PFSK-1 (cell line): ENCODE data around the gene NDOR1.

Experiments used
- POLR2AphosphoS5 ChIP-seq: IDR thresholded peaks from 2 replicates; pipeline ENCODE4 v1.6.1; 2012; ENCODE audit warnings: low read depth, mild to moderate bottlenecking, control low read depth, low read length, moderate library complexity
- TF ChIP-seq, protein P1 (sequence below), 2 experiments: IDR thresholded peaks; 2 replicates each; pipeline versions ENCODE4 v1.6.1 to v1.8.0; 2011 to 2012; ENCODE audit warnings: low read depth in 2 of 2, low read length in 2 of 2, control low read depth in 1 of 2, inconsistent platforms in 1 of 2, mild to moderate bottlenecking in 1 of 2, moderate library complexity in 1 of 2; ENCODE audit not compliant: insufficient read depth in 1 of 2

DNA sequence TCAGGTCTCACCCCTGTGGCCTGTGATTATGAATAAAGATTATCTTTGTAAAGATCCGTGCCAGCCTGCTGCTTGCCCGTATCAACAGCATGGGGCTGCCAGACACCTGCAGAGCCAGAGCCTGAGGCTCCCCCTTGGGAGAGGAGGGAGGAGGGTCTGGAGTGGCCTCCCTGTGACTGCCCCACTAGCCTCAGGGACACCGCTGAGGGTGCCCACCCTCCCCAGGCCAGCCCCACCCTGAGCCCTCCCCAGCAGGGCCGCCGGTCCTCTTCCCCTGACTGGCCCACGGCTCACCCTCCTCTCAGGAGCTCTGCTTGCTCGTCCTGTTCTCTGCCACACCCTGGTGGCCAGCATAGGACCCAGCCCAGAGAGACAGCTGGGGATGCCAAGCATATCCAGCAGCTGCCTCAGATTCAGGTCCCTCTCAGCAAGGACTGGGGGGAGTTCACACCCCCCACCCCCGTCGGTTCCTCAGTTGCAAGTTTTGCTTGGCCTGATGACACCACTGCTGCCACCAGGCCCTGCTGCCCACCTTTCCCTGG is 15.1 kb upstream of the NDOR1 start:
- TF ChIP-seq POLR2AphosphoS5 = no peak
- TF ChIP-seq, protein P1, sequence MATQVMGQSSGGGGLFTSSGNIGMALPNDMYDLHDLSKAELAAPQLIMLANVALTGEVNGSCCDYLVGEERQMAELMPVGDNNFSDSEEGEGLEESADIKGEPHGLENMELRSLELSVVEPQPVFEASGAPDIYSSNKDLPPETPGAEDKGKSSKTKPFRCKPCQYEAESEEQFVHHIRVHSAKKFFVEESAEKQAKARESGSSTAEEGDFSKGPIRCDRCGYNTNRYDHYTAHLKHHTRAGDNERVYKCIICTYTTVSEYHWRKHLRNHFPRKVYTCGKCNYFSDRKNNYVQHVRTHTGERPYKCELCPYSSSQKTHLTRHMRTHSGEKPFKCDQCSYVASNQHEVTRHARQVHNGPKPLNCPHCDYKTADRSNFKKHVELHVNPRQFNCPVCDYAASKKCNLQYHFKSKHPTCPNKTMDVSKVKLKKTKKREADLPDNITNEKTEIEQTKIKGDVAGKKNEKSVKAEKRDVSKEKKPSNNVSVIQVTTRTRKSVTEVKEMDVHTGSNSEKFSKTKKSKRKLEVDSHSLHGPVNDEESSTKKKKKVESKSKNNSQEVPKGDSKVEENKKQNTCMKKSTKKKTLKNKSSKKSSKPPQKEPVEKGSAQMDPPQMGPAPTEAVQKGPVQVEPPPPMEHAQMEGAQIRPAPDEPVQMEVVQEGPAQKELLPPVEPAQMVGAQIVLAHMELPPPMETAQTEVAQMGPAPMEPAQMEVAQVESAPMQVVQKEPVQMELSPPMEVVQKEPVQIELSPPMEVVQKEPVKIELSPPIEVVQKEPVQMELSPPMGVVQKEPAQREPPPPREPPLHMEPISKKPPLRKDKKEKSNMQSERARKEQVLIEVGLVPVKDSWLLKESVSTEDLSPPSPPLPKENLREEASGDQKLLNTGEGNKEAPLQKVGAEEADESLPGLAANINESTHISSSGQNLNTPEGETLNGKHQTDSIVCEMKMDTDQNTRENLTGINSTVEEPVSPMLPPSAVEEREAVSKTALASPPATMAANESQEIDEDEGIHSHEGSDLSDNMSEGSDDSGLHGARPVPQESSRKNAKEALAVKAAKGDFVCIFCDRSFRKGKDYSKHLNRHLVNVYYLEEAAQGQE (IDR thresholded peaks at IDR 0.05; ENCODE audit: insufficient read depth in 1 of 2, low read depth in 2 of 2, low read length in 2 of 2) = no peak
